GM21526 (cell line): ENCODE data around the gene NCKAP5L.
A peak's percentile ranks its signal among the peaks of the same experiment; 100 is the strongest.

Experiments used
- ATAC-seq: cut with Tn5 transposase; IDR thresholded peaks from one replicate; pipeline ENCODE4 v1.9.1; 2021; ENCODE audit warnings: moderate library complexity; ENCODE audit not compliant: unreplicated experiment, low FRiP score

Gene NCKAP5L

GRCh38 chr12:49748306-49748705 lies 79.9 kb downstream of the NCKAP5L start:
- no peak for ATAC-seq

DNA sequence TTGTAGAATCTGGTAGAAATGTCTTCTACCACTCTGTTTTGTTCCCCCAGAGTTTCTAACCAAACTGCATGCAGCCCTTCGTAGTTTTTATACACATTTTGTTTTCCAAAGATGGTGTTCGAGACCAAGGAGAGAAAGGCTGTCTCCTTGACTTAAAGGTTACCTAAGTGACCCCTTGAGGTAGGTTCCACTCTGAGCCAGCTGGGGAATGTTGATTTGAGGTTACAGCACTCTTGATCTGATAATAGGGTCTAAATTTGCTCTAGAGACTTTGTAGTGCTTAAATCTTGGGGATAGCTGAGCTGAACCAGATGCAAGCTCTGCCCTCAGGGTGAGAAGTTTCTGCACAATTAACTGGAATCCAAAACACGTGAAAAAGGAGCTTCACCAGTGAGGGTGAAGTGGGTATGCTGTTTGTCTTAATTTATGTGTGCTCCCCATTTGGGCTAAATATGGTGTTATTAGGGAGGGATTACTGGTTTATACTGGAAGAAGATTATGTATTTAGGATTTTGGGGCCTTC lies 83.8 kb downstream of the NCKAP5L start:
- no peak for ATAC-seq

- ATAC-seq: peak; percentile 58
These were observed 86.2 kb downstream of the NCKAP5L start for GRCh38 chr12:49741882-49742620.
